Measurements from ENCODE around the gene C19orf81.

The C19orf81 gene

GRCh38 chr19:50668879-50669278 is 19.6 kb downstream of the C19orf81 start:
- DNase-seq (ENCODE audit: low spot score in 2 of 2): no peak
- Histone ChIP-seq H3K4me1 (no peaks in the 10 kb centered on the region), H3K4me3 (no peak overlapping the region), H3K27me3 (ENCODE audit: low read depth) (peaks cover 45% of the 10 kb centered on the region), H3K36me3 (replicated peaks) (no peaks in the 10 kb centered on the region), H3K9me3 (no peaks in the 10 kb centered on the region)
- in situ Hi-C loops (cut with MboI; ENCODE audit: low sequenced_read_pairs): no loop called here

GRCh38 chr19:50669302-50670101 is 20.3 kb downstream of the C19orf81 start:
- Histone ChIP-seq H3K4me3 (no peak overlapping the region), H3K4me1 (no peaks in the 10 kb centered on the region), H3K27me3 (ENCODE audit: low read depth) (peaks cover 45% of the 10 kb centered on the region), H3K9me3 (no peaks in the 10 kb centered on the region), H3K36me3 (replicated peaks) (no peaks in the 10 kb centered on the region)
- DNase-seq (ENCODE audit: low spot score in 2 of 2): peak in 1 of 2 experiments; percentile 64
- in situ Hi-C loops (cut with MboI; ENCODE audit: low sequenced_read_pairs): no loop called here

- in situ Hi-C loops (cut with MboI; ENCODE audit: low sequenced_read_pairs): no loop called here
These were observed 20.8 kb downstream of the C19orf81 start for GRCh38 chr19:50670102-50670380.

GRCh38 chr19:50673118-50673517 is 23.9 kb downstream of the C19orf81 start:
- DNase-seq (ENCODE audit: low spot score in 2 of 2): no peak
- no peak overlapping the region for H3K4me3 ChIP-seq
- peaks cover 28% of the 10 kb centered on the region for H3K27me3 ChIP-seq (ENCODE audit: low read depth)
- in situ Hi-C loops (cut with MboI; ENCODE audit: low sequenced_read_pairs): no loop called here
- no peaks in the 10 kb centered on the region for H3K9me3 ChIP-seq
- no peaks in the 10 kb centered on the region for H3K36me3 ChIP-seq (replicated peaks)
- H3K4me1 ChIP-seq: no peaks in the 10 kb centered on the region

More at GRCh38 chr19:50670102-50670380, 20.8 kb downstream of the C19orf81 start:
- Histone ChIP-seq H3K9me3 (no peaks in the 10 kb centered on the region), H3K4me3 (no peak overlapping the region), H3K36me3 (replicated peaks) (no peaks in the 10 kb centered on the region), H3K4me1 (no peaks in the 10 kb centered on the region), H3K27me3 (ENCODE audit: low read depth) (peaks cover 45% of the 10 kb centered on the region)
- no peak for DNase-seq (ENCODE audit: low spot score in 2 of 2)

DNA sequence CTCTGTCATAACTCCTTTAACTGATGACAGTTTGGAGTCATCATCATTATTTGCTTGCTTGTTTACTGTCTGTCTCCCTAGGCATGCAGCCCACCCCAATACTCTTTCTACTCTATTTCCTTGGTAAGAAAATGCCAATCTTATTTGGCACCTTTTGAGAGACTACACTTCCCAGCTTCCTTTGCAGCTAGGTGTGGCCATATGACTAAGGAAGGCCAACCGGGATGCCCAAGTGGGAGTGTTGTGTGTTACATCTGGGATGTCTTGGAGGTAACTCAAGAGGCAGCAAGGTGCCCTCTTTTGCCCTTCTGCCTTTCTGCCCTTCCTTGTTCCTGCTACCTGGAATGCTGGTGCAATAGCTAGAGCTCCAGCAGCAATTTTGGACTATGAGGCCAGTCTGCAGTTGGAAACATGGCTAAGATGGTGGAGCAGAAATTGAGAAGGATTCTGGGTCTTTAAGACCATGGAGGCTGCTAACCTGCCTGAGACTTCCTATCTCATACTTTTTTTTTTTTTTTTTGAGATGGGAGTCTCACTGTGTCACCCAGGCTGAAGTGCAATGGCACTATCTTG is 27.5 kb downstream of the C19orf81 start:
- peaks cover 27% of the 10 kb centered on the region for H3K27me3 ChIP-seq (ENCODE audit: low read depth)
- no peaks in the 10 kb centered on the region for H3K4me1 ChIP-seq
- DNase-seq (ENCODE audit: low spot score in 2 of 2): no peak
- H3K9me3 ChIP-seq: no peaks in the 10 kb centered on the region
- in situ Hi-C loops (cut with MboI; ENCODE audit: low sequenced_read_pairs): no loop called here
- no peaks in the 10 kb centered on the region for H3K36me3 ChIP-seq (replicated peaks)
- no peak overlapping the region for H3K4me3 ChIP-seq

DNA sequence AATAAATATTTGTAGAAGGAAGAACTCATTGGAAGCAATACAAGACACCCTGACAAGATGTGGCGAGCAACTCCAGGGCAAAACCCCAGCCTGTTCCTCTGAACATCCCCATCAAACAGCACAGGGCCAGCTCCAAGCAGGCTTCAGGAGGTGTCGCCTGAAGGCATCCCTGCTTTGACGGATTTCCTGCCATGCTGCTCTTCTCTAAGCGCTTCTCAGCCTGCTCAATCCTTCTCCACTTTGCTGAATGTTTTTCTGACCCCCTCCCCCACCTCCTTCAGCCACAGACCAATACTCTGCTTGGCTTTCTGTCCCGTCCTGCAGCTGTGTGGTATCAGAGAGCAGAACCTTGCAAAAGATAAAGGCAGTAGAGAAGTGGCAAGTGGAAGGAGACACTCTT is 28.4 kb downstream of the C19orf81 start:
- Histone ChIP-seq H3K4me3 (no peak overlapping the region), H3K27me3 (ENCODE audit: low read depth) (peaks cover 20% of the 10 kb centered on the region), H3K36me3 (replicated peaks) (no peaks in the 10 kb centered on the region), H3K4me1 (no peaks in the 10 kb centered on the region), H3K9me3 (no peaks in the 10 kb centered on the region)
- in situ Hi-C loops (cut with MboI; ENCODE audit: low sequenced_read_pairs): no loop called here
- DNase-seq (ENCODE audit: low spot score in 2 of 2): no peak

- Histone ChIP-seq H3K27me3 (ENCODE audit: low read depth) (peaks cover 16% of the 10 kb centered on the region; the same call in 1 of the 2 replicates), H3K4me1 (no peaks in the 10 kb centered on the region)
- in situ Hi-C loops (cut with MboI; ENCODE audit: low sequenced_read_pairs): no loop called here
These were observed 29.1 kb downstream of the C19orf81 start for GRCh38 chr19:50678323-50678722.

DNA sequence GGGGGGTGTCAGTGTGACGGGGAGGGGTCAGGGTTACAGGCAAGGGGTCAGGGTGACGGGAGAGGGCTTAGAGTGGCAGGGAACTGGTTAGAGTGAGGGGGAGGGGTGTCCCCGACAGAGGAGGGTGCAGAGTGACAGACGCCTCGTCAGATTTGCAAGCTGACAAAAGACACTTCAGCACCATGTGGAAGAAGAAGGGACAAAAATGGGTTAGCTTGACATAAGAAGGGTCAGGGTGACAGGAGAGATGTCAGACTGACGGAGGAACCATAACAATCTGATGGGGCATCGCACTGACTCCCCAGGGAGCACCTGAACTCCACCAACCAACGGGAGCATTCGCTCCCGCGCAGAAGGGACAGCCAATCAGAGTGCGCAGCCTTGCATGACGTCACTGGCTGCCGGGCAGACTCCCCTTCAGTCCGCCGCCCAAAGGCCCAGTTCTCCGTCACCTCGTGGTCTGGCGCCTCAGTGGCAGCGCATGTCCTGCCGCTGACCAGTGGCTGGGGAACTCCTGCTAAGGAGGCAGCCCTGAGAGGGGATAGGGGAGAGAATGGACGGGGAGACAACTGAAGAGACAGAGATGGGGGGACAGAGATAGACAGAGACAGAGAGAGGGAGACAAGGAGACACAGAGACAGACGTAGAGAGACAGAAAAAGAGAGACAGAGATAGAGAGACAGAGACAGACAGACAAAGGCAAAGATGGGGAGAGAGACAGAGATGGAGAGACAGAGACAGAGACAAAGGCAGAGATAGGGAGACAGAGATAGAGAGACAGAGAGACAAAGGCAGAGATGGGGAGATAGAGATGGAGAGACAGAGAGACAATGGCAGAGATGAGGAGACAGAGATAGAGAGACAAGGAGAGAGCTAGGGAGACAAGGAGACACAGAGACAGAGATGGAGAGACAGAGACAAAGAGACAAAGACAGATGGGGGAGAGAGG is 30.2 kb downstream of the C19orf81 start:
- Histone ChIP-seq H3K4me3 (no peak overlapping the region), H3K36me3 (replicated peaks) (no peaks in the 10 kb centered on the region), H3K9me3 (no peaks in the 10 kb centered on the region), H3K4me1 (no peaks in the 10 kb centered on the region), H3K27me3 (ENCODE audit: low read depth) (peaks cover 24% of the 10 kb centered on the region)
- in situ Hi-C loops (cut with MboI; ENCODE audit: low sequenced_read_pairs): no loop called here
- DNase-seq (ENCODE audit: low spot score in 2 of 2): peak; percentile 71 to 88

More at GRCh38 chr19:50678323-50678722, 29.1 kb downstream of the C19orf81 start:
- no peak for DNase-seq (ENCODE audit: low spot score in 2 of 2)
- H3K36me3 ChIP-seq (replicated peaks): no peaks in the 10 kb centered on the region
- no peaks in the 10 kb centered on the region for H3K9me3 ChIP-seq
- H3K4me3 ChIP-seq: no peak overlapping the region

DNA sequence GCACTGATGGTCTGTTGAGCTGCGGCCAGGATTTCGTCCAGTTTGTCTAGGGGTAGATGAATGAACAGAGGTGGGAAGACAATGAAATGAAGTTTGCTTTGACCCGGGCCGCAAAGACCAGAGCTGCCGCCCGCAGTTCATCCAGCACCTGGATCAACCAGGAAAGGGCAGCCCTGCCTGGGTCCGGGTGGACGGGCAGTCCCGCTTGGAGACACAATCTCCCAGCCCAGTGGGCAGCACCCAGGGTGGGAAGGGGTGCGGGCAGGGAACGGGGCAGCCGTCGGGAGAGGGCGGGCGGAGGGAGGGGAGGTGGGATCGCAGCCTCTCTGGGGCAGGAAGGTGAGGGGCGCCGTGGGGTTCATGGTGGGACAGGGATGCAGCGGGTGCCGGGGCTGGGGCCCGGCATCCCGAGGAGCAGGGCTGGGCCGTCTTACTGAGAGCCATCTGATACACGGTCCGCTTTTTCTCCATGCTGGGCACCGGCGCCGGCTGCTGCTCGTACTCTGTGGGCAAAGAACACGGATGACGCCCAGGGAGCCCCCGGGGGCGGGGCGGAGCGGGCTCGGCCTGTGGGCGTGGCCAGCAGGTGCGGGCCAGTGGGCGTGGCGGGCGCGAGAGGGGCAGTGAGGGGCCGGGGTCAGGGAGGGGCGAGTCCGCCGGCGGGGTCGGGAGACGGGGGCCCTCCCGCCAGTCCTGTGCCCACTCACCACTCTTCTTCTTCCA is 37.2 kb downstream of the C19orf81 start:
- H3K4me3 ChIP-seq: no peak overlapping the region
- in situ Hi-C loops (cut with MboI; ENCODE audit: low sequenced_read_pairs): no loop called here
- H3K27me3 ChIP-seq (ENCODE audit: low read depth): peaks cover 35% of the 10 kb centered on the region

DNA sequence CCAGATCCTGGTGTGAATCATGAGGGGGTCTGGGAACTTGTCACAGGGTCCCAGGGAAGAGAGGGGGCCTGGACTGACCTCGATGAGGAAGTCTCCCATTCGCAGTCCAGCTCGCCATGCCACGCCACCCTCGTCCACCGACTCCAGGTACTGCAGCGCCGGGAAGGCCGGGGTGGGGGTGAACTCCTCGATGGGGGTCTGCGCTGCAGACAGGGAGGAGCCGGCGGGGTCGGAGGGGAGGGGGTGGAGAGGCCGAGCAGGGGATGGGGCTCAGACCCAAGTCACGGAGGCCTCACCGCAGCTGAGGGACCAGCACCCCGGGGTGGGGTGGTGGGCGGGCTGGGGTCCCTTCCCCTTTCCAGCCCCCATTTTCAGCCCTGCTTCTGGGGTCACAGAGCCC is 39.5 kb downstream of the C19orf81 start:
- Histone ChIP-seq H3K36me3 (replicated peaks) (no peaks in the 10 kb centered on the region), H3K27me3 (ENCODE audit: low read depth) (peaks cover 35% of the 10 kb centered on the region), H3K9me3 (no peaks in the 10 kb centered on the region), H3K4me3 (no peak overlapping the region), H3K4me1 (no peaks in the 10 kb centered on the region)
- no peak for DNase-seq (ENCODE audit: low spot score in 2 of 2)
- in situ Hi-C loops (cut with MboI; ENCODE audit: low sequenced_read_pairs): no loop called here

More for the DNA sequence above, 37.2 kb downstream of the C19orf81 start:
- Histone ChIP-seq H3K9me3 (no peaks in the 10 kb centered on the region), H3K36me3 (replicated peaks) (no peaks in the 10 kb centered on the region), H3K4me1 (no peaks in the 10 kb centered on the region)
- no peak for DNase-seq (ENCODE audit: low spot score in 2 of 2)

DNA sequence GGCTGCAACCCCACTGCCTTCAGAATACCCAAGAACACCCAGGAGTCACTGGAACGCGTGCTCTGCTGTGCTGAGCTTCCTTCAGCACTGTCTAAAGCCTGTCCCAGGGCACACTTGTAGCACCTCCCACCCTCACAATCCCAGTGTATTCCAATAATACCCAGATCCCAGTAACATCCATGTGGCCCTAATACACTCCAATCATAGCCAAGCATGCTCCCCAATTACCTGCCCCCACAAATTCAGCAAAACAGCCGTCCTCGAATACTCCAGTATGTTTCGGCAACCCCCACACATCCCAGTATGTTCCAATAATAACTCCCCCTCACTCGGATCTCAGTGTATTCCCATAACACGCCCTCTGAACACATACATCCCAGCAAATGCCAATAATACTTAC is 41.2 kb downstream of the C19orf81 start:
- peaks cover 30% of the 10 kb centered on the region for H3K27me3 ChIP-seq (ENCODE audit: low read depth)
- no peaks in the 10 kb centered on the region for H3K36me3 ChIP-seq (replicated peaks)
- in situ Hi-C loops (cut with MboI; ENCODE audit: low sequenced_read_pairs): no loop called here
- no peaks in the 10 kb centered on the region for H3K9me3 ChIP-seq
- H3K4me3 ChIP-seq: no peak overlapping the region
- DNase-seq (ENCODE audit: low spot score in 2 of 2): no peak
- no peaks in the 10 kb centered on the region for H3K4me1 ChIP-seq

GRCh38 chr19:50693064-50693975 is 44.1 kb downstream of the C19orf81 start:
- Histone ChIP-seq H3K4me3 (no peak overlapping the region), H3K36me3 (replicated peaks) (no peaks in the 10 kb centered on the region), H3K9me3 (no peaks in the 10 kb centered on the region), H3K4me1 (no peaks in the 10 kb centered on the region), H3K27me3 (ENCODE audit: low read depth) (peaks cover 25% of the 10 kb centered on the region)
- no peak for DNase-seq (ENCODE audit: low spot score in 2 of 2)
- in situ Hi-C loops (cut with MboI; ENCODE audit: low sequenced_read_pairs): no loop called here

GRCh38 chr19:50694815-50695145 is 45.5 kb downstream of the C19orf81 start:
- no peak for DNase-seq (ENCODE audit: low spot score in 2 of 2)
- Histone ChIP-seq H3K4me3 (no peak overlapping the region), H3K9me3 (no peaks in the 10 kb centered on the region), H3K4me1 (no peaks in the 10 kb centered on the region), H3K27me3 (ENCODE audit: low read depth) (peaks cover 29% of the 10 kb centered on the region), H3K36me3 (replicated peaks) (no peaks in the 10 kb centered on the region)
- in situ Hi-C loops (cut with MboI; ENCODE audit: low sequenced_read_pairs): no loop called here

All from HAP-1 (cell line).